ENCODE measurements around the gene MLF1. TPM values are rescaled to one million over a fixed set of nuclear protein-coding genes. Genes with fewer than 3 reads are reported as not detected.

Gene MLF1
- polyA plus RNA-seq, 2 donors: 2.1 to 2.4 TPM

DNA sequence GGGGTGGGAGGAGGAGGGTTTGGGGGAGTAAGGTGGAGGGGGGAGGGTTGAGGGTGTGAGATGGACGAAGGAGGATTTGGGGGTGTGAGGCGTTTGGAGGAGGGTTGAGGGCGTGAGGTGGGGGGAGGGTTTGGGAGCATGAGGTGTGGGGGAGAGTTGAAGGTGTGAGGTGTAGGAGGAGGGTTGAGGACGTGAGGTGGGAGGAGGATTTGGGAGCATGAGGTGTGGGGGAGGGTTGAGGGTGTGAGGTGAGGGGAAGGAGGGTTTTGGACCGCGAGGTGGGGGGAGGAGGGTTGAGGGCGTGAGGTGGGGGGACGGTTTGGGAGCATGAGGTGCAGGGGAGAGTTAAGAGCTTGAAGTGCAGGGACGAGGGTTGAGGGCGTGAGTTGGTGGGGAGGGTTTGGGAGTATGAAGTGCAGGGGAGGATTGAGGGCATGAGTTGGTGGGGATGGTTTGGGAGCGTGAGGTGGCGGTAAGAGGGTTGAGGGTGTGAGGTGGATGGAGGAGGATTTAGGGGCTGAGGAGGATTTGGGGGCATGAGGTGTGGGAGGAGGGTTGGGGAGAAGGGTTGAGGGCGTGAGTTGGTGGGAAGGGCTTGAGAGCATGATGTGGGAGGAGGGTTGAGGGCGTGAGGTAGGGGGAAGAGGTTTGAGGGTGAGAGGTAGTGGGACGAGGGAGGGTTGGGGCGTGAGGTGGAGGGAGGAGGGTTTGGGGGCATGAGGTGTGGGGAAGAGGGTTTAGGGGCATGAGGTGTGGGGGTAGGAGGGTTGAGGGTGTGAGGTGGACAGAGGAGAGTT, 1.2 kb downstream of the MLF1 start:
- H3K27me3 ChIP-seq (ENCODE audit: control insufficient read depth in 1 of 2, insufficient read depth in 2 of 2, low read length in 2 of 2): peaks cover 0 to 2% of the 10 kb centered on the region in 2 donors
- no peaks in the 10 kb centered on the region for H3K4me1 ChIP-seq (ENCODE audit: control insufficient read depth in 2 of 2, insufficient read depth in 2 of 2, low read length in 1 of 2)
- no peaks in the 10 kb centered on the region for H3K36me3 ChIP-seq (ENCODE audit: control insufficient read depth in 2 of 2, insufficient read depth in 2 of 2, low read length in 1 of 2)
- WGBS, 2 donors: 92 to 93% methylated on average over 15 to 16 of the region's 16 CpGs
- no peak overlapping the region for H3K27ac ChIP-seq (ENCODE audit: low read depth in 2 of 2, low read length in 1 of 2)
- H3K9me3 ChIP-seq (ENCODE audit: control insufficient read depth in 2 of 2, insufficient read depth in 1 of 2, low read depth in 1 of 2, low read length in 1 of 2): peaks cover 0 to 3% of the 10 kb centered on the region in 2 donors
- no peak overlapping the region for H3K4me3 ChIP-seq (ENCODE audit: low read depth in 1 of 2, low read length in 2 of 2)

DNA sequence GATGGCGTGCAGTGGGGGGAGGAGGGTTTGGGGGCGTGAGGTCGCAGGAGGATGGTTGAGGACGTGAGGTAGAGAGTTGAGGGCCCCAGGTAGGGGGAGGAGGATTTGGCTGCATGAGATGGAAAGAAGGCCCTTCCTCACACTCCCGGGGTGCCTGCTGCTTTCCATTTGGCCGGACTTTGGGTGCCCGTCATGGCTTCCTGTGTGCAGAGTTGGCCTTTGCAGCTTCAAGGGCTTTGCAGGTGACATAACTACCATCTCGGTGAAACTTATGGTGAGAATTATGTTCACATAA, 1.7 kb downstream of the MLF1 start:
- no peaks in the 10 kb centered on the region for H3K36me3 ChIP-seq (ENCODE audit: control insufficient read depth in 2 of 2, insufficient read depth in 2 of 2, low read length in 1 of 2)
- 90 to 94% methylated on average over 8 of the region's 8 CpGs for WGBS, 2 donors
- H3K27me3 ChIP-seq (ENCODE audit: control insufficient read depth in 1 of 2, insufficient read depth in 2 of 2, low read length in 2 of 2): peaks cover 0 to 2% of the 10 kb centered on the region in 2 donors
- H3K27ac ChIP-seq (ENCODE audit: low read depth in 2 of 2, low read length in 1 of 2): no peak overlapping the region
- no peaks in the 10 kb centered on the region for H3K4me1 ChIP-seq (ENCODE audit: control insufficient read depth in 2 of 2, insufficient read depth in 2 of 2, low read length in 1 of 2)
- H3K9me3 ChIP-seq (ENCODE audit: control insufficient read depth in 2 of 2, insufficient read depth in 1 of 2, low read depth in 1 of 2, low read length in 1 of 2): peaks cover 0 to 3% of the 10 kb centered on the region in 2 donors
- no peak overlapping the region for H3K4me3 ChIP-seq (ENCODE audit: low read depth in 1 of 2, low read length in 2 of 2)

DNA sequence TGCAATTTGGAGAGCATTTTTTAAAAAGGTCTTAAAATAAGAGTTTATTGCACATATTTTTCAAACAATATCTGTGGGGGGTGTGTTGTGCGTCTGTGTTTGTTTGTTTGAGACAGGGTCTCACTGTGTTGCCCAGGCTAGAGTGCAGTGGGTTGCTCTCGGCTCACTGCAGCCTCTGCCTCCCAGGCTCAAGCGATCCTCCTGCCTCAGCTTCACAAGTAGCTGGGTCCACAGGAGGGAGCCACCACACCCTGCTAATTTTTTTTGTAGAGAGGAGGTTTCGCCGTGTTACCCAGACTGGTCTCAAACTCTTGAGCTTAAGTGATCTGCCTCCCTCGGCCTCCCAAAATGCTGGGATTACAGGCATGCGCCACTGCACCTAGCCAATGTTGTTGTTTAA, 2.7 kb downstream of the MLF1 start:
- peaks cover 0 to 3% of the 10 kb centered on the region in 2 donors for H3K9me3 ChIP-seq (ENCODE audit: control insufficient read depth in 2 of 2, insufficient read depth in 1 of 2, low read depth in 1 of 2, low read length in 1 of 2)
- no peaks in the 10 kb centered on the region for H3K36me3 ChIP-seq (ENCODE audit: control insufficient read depth in 2 of 2, insufficient read depth in 2 of 2, low read length in 1 of 2)
- WGBS, 2 donors: 88 to 91% methylated on average over 7 of the region's 7 CpGs
- no peak overlapping the region for H3K27ac ChIP-seq (ENCODE audit: low read depth in 2 of 2, low read length in 1 of 2)
- H3K4me1 ChIP-seq (ENCODE audit: control insufficient read depth in 2 of 2, insufficient read depth in 2 of 2, low read length in 1 of 2): no peaks in the 10 kb centered on the region
- H3K27me3 ChIP-seq (ENCODE audit: control insufficient read depth in 1 of 2, insufficient read depth in 2 of 2, low read length in 2 of 2): peaks cover 0 to 2% of the 10 kb centered on the region in 2 donors
- H3K4me3 ChIP-seq (ENCODE audit: low read depth in 1 of 2, low read length in 2 of 2): no peak overlapping the region

DNA sequence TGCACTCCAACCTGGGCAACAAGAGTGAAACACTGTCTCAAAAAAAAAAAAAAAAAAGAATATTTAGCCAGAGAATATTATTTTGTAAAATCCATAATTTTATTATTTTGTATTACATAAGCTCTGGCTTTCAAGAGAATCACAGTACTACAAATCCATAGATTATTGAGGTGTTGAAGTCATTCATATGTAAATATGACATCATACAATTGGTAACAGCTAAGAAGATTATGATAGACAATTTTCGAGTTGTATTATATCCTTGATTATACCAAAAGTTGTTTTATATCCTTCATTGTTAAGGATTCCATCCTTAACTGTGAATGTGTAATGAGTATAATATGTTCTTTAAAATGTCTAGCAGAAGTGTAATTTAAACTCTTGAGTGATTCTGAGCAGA, 3.7 kb downstream of the MLF1 start:
- no peak overlapping the region for H3K27ac ChIP-seq (ENCODE audit: low read depth in 2 of 2, low read length in 1 of 2)
- H3K4me3 ChIP-seq (ENCODE audit: low read depth in 1 of 2, low read length in 2 of 2): no peak overlapping the region
- H3K36me3 ChIP-seq (ENCODE audit: control insufficient read depth in 2 of 2, insufficient read depth in 2 of 2, low read length in 1 of 2): no peaks in the 10 kb centered on the region
- 72 to 74% methylated on average over 1 of the region's 1 CpG for WGBS, 2 donors
- no peaks in the 10 kb centered on the region for H3K4me1 ChIP-seq (ENCODE audit: control insufficient read depth in 2 of 2, insufficient read depth in 2 of 2, low read length in 1 of 2)
- peaks cover 0 to 3% of the 10 kb centered on the region in 2 donors for H3K9me3 ChIP-seq (ENCODE audit: control insufficient read depth in 2 of 2, insufficient read depth in 1 of 2, low read depth in 1 of 2, low read length in 1 of 2)
- H3K27me3 ChIP-seq (ENCODE audit: control insufficient read depth in 1 of 2, insufficient read depth in 2 of 2, low read length in 2 of 2): peaks cover 0 to 2% of the 10 kb centered on the region in 2 donors

DNA sequence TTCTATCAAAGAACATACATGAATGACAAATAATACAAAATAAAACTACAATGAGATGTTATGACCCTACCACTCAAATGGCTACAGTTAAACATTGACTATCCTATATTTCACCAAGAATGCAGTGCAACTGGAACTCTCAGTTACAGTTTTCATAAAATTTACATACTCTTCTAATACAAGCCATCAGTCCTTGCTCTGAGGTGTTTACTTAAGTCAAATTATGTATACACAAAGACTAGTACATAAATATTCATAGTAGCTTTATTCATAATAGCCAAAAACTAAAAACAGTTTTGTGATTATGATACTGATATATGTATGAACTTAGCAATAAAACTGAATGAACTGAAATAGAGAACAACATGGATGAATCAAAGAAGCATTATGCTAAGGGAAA, 19.2 kb downstream of the MLF1 start:
- Histone ChIP-seq H3K4me1 (ENCODE audit: control insufficient read depth in 2 of 2, insufficient read depth in 2 of 2, low read length in 1 of 2) (no peaks in the 10 kb centered on the region), H3K27me3 (ENCODE audit: control insufficient read depth in 1 of 2, insufficient read depth in 2 of 2, low read length in 2 of 2) (no peaks in the 10 kb centered on the region), H3K9me3 (ENCODE audit: control insufficient read depth in 2 of 2, insufficient read depth in 1 of 2, low read depth in 1 of 2, low read length in 1 of 2) (no peaks in the 10 kb centered on the region), H3K36me3 (ENCODE audit: control insufficient read depth in 2 of 2, insufficient read depth in 2 of 2, low read length in 1 of 2) (no peaks in the 10 kb centered on the region), H3K4me3 (ENCODE audit: low read depth in 1 of 2, low read length in 2 of 2) (no peak overlapping the region), H3K27ac (ENCODE audit: low read depth in 2 of 2, low read length in 1 of 2) (no peak overlapping the region)

DNA sequence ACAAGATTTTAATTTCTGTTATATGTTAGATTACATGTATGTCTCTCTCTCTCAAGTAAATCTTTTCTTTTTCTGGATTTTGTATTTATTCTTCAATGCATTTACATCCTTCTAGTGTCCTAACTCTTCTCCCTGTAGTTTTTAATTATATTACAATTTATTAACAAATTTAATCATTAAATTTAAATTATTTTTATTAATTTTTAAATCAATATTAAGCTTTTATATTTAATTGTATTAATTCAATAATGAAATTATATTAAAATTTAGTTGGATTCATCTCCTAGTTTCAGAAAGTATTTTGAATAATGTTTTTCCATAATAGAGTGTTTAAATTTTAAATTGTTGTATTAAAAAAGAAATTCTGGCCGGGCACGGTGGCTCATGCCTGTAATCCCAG, 29.8 kb downstream of the MLF1 start:
- no peak overlapping the region for H3K4me3 ChIP-seq (ENCODE audit: low read depth in 1 of 2, low read length in 2 of 2)
- no peak overlapping the region for H3K27ac ChIP-seq (ENCODE audit: low read depth in 2 of 2, low read length in 1 of 2)
- H3K4me1 ChIP-seq (ENCODE audit: control insufficient read depth in 2 of 2, insufficient read depth in 2 of 2, low read length in 1 of 2): no peaks in the 10 kb centered on the region
- H3K36me3 ChIP-seq (ENCODE audit: control insufficient read depth in 2 of 2, insufficient read depth in 2 of 2, low read length in 1 of 2): no peaks in the 10 kb centered on the region
- H3K9me3 ChIP-seq (ENCODE audit: control insufficient read depth in 2 of 2, insufficient read depth in 1 of 2, low read depth in 1 of 2, low read length in 1 of 2): no peaks in the 10 kb centered on the region
- H3K27me3 ChIP-seq (ENCODE audit: control insufficient read depth in 1 of 2, insufficient read depth in 2 of 2, low read length in 2 of 2): no peaks in the 10 kb centered on the region
- WGBS, 2 donors: 91 to 94% methylated on average over 2 of the region's 2 CpGs

DNA sequence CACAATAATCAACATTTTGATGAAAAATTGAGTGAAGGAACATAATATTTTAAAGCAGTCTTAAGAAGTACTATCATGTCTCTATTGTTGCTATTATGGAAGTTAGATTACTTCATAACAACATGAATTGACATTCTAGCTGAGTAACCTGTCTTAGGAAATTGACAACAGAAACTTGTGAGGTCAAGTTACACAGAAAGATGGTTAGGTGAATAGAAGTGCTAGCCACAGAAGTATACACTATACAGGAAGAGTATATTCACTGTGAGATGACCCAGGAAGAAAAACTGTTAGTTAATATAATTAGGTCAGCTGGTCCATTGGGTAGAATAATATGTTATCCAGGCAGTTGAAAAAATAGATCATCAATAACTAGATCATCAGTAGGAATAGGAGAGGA, 31.2 kb downstream of the MLF1 start:
- Histone ChIP-seq H3K36me3 (ENCODE audit: control insufficient read depth in 2 of 2, insufficient read depth in 2 of 2, low read length in 1 of 2) (no peaks in the 10 kb centered on the region), H3K27me3 (ENCODE audit: control insufficient read depth in 1 of 2, insufficient read depth in 2 of 2, low read length in 2 of 2) (no peaks in the 10 kb centered on the region), H3K4me3 (ENCODE audit: low read depth in 1 of 2, low read length in 2 of 2) (no peak overlapping the region), H3K4me1 (ENCODE audit: control insufficient read depth in 2 of 2, insufficient read depth in 2 of 2, low read length in 1 of 2) (no peaks in the 10 kb centered on the region), H3K9me3 (ENCODE audit: control insufficient read depth in 2 of 2, insufficient read depth in 1 of 2, low read depth in 1 of 2, low read length in 1 of 2) (no peaks in the 10 kb centered on the region), H3K27ac (ENCODE audit: low read depth in 2 of 2, low read length in 1 of 2) (no peak overlapping the region)

DNA sequence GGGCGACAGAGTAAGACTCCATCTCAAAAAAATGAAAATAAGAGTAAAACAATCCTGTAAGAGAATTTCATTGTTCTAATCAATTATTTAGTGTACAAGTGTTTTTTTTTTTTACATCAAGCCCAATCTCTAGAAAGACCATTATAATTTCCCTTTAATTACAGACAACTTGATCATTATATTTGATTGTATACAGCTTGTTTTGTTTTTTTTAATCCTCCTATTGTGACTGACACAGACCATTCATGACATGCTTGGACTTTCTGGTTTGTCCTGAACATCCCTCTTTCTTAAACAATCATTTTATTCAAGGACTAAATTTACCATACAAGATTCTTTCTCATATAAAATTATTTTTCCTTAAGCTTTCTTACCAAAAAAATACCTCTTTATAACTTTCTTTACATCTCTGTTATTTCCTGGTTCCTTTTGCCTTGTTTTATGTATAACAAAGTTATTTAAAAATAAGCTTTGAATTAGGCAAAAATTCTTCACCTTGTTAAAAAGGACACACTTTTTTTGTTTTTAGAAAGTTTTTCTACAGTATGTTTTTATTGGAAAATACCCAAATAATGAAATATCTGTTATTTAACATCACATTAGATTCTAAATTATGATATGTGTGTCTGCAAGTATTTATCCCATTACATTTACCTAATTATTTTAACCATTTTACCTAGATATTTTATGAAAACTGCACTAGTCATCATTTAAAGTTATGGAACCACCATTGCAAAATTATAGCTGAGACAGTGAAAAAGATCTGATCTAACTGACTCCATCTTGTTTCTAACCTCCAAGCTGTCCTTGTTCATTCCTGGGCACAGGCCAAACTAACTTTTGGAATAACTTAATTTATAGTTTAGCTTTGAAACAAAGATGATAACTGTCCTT, 47.2 kb downstream of the MLF1 start:
- 54 to 65% methylated on average over 1 of the region's 1 CpG for WGBS, 2 donors
- H3K36me3 ChIP-seq (ENCODE audit: control insufficient read depth in 2 of 2, insufficient read depth in 2 of 2, low read length in 1 of 2): no peaks in the 10 kb centered on the region
- H3K9me3 ChIP-seq (ENCODE audit: control insufficient read depth in 2 of 2, insufficient read depth in 1 of 2, low read depth in 1 of 2, low read length in 1 of 2): peaks cover 0 to 6% of the 10 kb centered on the region in 2 donors
- H3K4me1 ChIP-seq (ENCODE audit: control insufficient read depth in 2 of 2, insufficient read depth in 2 of 2, low read length in 1 of 2): no peaks in the 10 kb centered on the region
- H3K27ac ChIP-seq (ENCODE audit: low read depth in 2 of 2, low read length in 1 of 2): no peak overlapping the region
- no peak overlapping the region for H3K4me3 ChIP-seq (ENCODE audit: low read depth in 1 of 2, low read length in 2 of 2)
- H3K27me3 ChIP-seq (ENCODE audit: control insufficient read depth in 1 of 2, insufficient read depth in 2 of 2, low read length in 2 of 2): no peaks in the 10 kb centered on the region

DNA sequence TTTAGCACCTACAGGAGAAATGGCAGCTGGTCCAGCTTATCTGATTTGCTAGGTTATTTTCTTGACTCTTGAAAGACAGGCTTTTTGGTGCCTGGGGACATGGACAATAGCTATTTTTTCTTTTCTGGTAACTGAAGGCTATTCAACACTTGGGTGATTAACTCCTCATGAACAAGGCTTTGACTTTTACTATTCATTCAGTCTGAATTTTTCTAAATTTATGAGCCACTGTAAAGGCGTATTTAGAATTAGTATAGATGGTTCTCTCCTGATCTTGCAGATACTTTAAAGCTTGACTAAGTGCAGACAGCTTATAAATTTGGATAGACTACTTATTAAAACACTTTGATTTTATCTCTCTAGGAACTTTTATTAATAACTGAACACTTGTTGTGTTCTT, 54.9 kb downstream of the MLF1 start:
- no peak overlapping the region for H3K27ac ChIP-seq (ENCODE audit: low read depth in 2 of 2, low read length in 1 of 2)
- H3K4me3 ChIP-seq (ENCODE audit: low read depth in 1 of 2, low read length in 2 of 2): no peak overlapping the region
- peaks cover 0 to 10% of the 10 kb centered on the region in 2 donors for H3K9me3 ChIP-seq (ENCODE audit: control insufficient read depth in 2 of 2, insufficient read depth in 1 of 2, low read depth in 1 of 2, low read length in 1 of 2)
- no peaks in the 10 kb centered on the region for H3K27me3 ChIP-seq (ENCODE audit: control insufficient read depth in 1 of 2, insufficient read depth in 2 of 2, low read length in 2 of 2)
- WGBS, 2 donors: 15 to 85% methylated on average over 1 of the region's 1 CpG
- no peaks in the 10 kb centered on the region for H3K4me1 ChIP-seq (ENCODE audit: control insufficient read depth in 2 of 2, insufficient read depth in 2 of 2, low read length in 1 of 2)
- H3K36me3 ChIP-seq (ENCODE audit: control insufficient read depth in 2 of 2, insufficient read depth in 2 of 2, low read length in 1 of 2): no peaks in the 10 kb centered on the region

DNA sequence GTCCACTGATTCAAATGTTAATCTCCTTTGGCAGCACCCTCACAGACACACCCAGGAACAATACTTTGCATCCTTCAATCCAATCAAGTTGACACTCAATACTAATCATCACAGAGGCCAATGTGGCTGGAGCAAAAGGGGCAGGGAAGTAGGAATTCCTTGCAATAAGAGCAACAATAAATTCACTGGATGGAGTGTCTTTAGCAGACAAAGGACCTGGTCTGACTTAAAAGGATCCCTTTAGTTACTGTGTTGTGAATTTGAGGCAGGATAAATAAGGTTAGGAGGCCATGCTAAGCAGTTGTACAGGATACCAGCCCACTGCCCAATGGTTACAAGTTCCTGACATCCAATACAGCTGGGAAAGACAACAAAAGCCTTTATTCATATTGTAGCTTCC, 61.0 kb downstream of the MLF1 start:
- Histone ChIP-seq H3K36me3 (ENCODE audit: control insufficient read depth in 2 of 2, insufficient read depth in 2 of 2, low read length in 1 of 2) (no peaks in the 10 kb centered on the region), H3K9me3 (ENCODE audit: control insufficient read depth in 2 of 2, insufficient read depth in 1 of 2, low read depth in 1 of 2, low read length in 1 of 2) (peaks cover 0 to under 1% of the 10 kb centered on the region in 2 donors), H3K4me3 (ENCODE audit: low read depth in 1 of 2, low read length in 2 of 2) (no peak overlapping the region), H3K27ac (ENCODE audit: low read depth in 2 of 2, low read length in 1 of 2) (no peak overlapping the region), H3K27me3 (ENCODE audit: control insufficient read depth in 1 of 2, insufficient read depth in 2 of 2, low read length in 2 of 2) (no peaks in the 10 kb centered on the region), H3K4me1 (ENCODE audit: control insufficient read depth in 2 of 2, insufficient read depth in 2 of 2, low read length in 1 of 2) (no peaks in the 10 kb centered on the region)
